Globus pallidus (tissue), 1 donor: Measurements from ENCODE around the gene PNMA6F.
"Not testable (repeated sequence)": the region's sequence is repeated elsewhere in the genome, so short reads cannot be mapped to it uniquely, and the experiment has no call there.

Experiments
- DNase-seq: peaks from one replicate; pipeline ENCODE4 v3.0.0-alpha.2; 2015; ENCODE audit warnings: low spot score

The PNMA6F gene

DNA sequence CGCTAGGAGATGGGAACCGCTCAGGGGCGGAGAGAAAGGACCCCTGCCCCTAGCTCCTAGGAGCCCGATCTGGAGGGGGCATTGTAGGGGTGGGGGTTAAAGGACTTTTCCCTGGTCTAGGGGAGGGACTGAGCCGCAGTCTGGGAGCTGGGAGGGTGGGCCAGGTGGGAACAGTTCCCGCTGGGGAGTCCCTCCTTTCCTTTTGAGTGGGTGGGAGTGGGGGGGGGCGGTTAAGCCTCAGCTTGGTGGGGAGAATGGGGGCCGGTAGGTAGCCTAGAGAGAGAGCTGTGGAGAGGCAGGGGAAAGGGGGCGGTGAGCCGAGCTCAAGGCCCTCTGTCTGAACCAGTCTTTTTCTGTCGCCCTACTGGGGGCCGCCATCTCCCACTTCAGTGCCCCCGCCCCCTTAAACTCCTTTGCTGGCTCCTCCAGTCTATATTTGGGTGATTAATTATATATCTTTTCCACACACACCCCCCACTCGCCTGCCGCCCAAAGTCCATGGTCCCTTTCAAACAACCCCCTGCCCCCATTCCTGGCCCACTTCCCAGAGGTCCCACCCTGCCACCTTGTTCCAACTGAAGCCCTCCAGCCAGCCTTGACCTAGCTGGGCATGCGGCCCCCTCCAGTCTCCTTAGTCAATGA is 13.2 kb upstream of the PNMA6F start:
- DNase-seq: no peak

DNA sequence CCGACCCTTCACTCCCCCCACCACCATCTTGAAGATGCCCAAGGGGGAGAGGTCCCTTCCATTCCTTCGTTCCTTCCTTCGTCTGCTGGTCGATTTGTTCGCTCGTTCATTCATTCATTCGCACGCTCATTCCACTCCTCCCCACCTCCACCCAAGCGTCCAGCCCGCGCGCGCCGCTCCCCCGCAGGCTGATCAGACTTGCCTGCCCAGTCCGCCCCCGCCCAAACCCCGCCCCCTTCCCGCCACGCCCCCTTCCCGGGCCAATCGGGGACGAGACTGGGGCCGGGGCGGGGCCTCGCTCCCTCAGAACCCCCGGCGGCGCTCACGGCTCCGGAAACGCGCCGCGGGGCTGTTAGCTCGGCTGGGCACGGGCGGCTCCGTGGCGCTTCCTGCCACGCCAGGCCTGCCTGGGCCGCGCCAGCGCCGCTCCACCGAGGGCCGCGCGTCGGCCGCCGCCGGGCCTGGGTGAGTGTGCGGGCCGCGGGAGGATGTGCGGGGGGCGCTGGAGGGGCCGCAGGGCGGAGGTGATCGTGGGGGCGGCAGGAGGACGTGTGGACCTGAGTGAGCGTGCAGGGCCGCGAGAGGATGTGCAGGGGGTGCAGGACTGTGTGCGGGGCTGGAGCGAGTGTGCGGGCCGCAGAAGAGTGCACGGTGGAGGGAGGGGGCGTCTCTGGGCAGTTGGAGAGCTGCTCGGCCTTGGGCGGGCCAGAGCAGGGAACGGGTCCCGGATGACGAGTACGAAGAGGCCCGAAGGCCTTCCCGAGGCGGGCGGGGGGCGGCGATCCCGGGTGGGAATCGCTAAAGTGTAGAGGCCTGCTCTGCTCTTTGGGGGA is 12.5 kb upstream of the PNMA6F start, which contains the start of gene ZNF275:
ZNF275 (plus strand) TSS at position 333 of the 833 bp plus-strand sequence. CDS start 2,527 bp downstream, outside the sequence.
- DNase-seq: peak; percentile 79

DNA sequence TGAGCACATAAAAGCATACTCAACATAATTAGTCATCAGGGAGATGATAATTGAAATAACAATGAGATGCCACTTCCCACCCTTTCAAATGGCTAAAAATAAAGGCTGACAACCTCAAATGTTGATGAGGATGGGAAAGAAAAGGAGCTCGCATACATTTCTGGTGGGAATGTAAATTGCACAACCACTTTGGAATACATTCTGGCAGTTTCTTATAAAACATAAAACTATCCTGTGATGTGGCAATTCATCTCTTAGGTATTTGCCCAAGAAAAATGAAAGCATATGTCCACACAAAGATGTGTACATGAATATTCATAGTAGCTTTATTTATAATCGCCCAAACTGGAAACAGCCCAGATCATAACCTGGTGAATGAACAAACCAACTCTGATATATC is 11.7 kb upstream of the PNMA6F start:
- no peak for DNase-seq

DNA sequence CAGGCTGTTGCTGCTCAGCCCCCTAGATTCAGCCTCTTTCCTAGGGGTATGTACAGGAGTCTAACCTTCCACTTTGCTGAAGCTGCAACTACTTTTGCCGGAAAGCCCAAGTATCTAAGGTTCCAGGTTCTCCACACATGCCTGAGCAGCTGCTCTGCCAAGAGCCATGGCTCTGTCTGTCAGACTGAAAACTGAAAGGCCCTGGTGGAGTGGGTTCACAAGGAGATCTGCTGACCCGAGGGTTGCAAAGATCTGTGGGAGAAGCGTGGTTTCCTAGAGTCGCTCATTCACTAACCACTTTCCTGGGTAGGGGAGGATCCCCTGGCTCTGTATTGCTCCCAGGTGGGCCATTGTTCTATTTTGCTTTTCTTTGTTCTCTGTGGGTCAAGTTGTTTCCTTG is 6.0 kb upstream of the PNMA6F start:
- no peak for DNase-seq

DNA sequence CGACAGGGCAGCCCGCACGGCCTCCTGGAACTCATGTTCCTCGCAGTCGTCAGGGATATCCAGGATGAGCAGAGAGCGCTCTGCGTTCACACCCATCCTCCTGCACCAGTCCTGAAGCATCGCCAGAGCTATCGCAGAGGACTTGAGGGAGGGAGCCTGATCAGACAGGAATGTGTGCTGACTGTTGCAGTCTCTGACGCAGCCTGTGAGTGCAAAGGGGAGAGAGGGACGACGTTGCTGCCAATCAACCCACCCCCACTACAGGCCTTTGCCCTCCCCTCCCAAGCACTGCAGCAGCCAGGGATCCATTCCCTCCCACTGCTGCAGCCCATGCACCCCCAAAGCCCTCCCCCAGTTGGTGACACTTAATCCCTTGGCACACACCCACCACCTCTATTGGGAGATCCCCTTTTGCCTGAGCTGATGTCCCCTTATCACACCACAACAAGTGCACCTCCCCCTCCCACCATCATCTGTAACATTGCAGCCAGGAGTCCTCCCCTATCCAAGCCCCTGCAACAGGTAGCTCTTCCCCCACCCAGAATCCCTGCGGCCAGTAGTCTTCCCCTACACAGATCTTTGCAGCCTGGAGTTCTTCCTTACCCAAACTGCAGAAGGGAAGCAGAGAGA is 897 bp downstream of the PNMA6F start:
- no peak for DNase-seq

DNA sequence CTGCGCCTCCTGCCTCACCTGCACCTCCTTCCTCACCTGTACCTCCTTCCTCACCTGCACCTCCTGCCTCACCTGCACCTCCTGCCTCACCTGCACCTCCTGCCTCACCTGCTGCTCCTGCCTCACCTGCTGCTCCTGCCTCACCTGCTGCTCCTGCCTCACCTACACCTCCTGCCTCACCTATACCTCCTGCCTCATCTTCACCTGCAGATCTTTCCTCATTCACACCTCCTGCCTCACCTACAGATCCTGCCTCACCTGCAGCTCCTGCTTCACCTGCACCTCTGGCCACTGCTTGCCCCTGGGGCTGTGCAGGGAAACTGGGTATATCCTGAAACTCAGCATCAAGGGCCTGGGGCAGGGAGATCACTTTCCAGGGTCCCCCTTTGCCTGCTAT is 1.5 kb downstream of the PNMA6F start:
- not testable (repeated sequence) for DNase-seq

DNA sequence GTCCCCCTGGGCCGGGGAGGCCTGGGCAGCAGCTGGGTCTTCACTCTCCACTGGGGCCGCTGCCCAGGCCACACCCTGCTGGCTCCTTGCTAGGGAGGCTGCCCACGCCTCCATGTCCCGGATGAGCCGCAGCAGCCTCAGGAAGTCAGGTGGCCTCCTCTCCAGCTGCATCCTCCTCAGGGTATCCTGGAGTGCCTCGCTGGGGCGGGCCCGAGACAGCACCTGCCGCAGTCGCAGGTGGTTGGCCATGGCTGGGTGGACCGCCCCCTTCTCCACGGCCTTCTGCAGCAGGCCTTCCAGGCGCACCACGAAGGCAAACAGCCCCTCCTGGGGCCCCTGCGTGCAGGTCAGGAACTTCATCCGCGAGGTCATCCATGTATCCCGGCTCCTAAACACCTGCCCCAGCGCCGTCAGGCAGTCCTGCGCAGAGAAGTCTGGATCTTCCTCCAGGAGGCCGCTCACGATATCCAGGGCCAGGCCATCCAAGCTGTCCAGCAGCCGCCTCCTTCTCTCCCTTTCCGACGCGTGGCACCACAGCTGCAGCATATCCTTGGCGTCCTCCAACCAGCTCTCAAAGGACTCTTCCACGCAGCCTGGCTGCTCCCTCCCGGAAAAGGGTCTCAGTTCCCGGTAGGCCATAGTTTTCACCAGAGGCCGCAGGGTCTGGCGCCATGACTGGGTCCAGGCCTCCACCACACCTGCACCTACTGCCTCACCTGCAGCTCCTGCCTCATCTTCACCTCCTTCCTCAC is 2.1 kb downstream of the PNMA6F start:
- no peak for DNase-seq

DNA sequence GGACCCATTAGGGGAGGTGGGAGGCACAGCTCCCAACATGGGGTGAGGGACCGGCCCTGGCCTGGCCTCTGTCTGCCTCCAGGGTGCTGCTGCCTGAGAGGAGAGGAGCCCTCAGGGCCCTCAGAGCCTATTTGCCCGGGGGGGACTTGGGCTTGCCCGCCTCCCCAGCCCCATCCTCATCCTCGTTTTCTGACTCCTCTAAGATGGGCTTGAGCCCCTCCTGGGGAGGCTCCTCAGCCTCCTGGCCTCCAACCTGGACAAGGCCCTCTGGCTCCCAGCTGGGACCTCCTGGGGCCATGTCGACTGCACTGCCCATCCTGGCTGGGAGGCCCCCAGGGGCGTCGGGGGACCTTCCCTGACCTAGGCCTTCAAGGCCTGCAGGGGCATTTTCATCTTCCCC is 2.8 kb downstream of the PNMA6F start:
- DNase-seq: no peak

DNA sequence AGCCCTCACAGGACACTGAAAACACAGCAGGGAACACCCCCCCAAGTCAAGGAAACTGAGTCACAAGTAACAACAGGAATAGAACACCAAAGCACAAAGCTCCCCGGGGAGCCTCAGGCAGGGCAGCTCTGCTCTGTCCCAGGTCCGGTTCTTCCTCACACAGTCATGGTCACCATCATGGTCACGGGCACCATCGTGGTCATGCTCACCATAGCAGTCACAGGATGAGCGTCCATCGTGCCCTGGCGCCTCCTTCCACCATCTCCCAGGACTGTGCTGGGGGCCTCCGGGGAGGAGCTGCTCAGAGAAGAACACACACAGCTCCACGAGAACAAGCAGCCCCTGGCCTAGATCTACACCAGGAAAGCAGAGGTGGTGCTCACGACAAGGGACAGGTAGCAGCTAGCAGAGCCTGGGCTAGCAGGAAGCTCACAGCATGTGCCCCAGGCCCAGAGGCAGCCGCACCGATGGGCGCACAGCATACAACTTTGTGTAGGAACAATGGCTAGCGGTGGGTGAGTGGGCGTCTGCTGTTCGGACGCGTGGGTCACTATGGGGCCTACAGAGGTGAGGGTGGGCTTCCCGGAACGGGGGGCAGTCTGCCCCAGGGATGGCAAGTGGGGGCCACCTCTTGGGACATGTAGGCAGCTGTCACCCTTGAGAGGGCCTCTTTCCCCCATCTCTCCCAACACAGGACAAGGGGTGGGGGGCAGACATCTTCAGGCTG is 3.4 kb downstream of the PNMA6F start:
- no peak for DNase-seq

DNA sequence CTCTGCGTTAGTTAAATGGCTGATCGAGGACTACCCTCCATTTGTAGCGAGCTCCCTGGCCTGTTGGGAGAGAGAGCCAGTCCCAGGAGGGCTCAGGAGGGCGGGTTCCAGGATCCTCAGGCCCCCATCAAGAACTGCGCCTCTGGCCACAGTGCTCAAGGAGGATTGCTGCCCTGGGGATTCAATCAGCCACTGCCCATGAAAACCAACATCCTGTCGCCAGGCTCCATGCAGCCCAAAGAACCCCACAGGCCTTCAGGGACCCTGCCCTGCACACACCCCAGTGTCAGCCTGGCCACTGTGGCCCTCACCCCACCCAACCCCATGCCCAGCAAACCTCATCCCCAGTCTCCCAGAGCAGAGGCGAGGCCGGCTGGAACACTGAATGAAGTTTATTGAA is 4.3 kb downstream of the PNMA6F start:
- no peak for DNase-seq

DNA sequence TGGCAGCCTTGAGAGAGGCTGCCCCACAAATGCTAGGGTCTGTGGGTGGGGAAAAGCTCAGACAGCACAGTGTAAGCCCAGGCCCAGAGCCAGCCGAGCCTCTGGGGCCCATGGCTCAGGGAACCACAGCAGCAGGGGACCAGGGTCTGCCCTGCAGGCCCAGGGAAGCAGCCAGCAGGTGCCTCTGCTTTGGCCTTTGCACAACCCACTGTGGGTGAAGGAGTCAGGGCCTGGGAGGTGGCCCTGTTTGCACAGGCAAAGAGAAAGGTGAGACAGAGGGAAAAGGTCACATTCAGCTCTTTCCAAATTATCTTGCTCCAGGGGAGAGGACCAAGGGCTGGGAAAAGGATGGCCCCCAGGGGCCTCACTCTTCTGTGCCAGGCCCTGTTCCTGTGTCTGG is 8.7 kb downstream of the PNMA6F start:
- no peak for DNase-seq

DNA sequence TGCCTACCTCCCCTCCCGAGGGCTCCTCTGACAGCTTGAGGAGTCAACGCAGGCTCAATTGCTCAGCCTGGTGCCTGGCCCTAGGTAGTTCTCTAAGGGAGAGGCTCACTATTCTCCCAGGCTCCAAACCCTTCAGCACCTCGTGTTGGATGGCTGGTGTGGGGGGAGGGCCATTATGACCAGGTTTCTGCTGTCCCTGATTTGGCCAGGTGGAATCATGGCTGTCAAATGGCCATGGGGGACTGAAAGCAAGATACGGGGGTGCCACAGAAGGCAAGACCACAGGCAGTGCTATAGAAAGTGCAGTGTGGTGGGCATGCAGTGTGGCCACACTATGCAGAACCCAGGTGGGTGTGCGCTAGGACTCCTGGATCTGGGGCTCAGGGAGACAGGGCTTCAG is 9.5 kb downstream of the PNMA6F start:
- no peak for DNase-seq

DNA sequence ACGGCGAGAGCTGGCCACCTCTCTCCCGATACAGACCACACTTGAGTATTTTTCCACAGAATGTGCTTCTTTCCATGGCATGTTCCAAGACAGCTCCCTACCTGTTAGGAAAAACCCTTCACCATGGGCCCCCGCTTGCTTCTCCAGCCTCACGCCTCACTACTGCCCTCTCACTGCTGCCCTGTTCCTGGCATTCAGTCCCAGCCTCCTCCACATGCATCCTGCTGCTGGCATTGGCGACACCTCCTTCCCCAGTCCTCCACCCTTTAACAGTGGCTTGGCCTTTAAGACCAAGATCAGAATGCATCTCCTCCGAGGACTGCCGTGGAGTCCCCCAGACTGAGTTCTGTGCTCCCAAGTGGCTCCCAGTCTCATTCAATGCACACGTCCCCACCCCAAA is 10.7 kb downstream of the PNMA6F start:
- no peak for DNase-seq

DNA sequence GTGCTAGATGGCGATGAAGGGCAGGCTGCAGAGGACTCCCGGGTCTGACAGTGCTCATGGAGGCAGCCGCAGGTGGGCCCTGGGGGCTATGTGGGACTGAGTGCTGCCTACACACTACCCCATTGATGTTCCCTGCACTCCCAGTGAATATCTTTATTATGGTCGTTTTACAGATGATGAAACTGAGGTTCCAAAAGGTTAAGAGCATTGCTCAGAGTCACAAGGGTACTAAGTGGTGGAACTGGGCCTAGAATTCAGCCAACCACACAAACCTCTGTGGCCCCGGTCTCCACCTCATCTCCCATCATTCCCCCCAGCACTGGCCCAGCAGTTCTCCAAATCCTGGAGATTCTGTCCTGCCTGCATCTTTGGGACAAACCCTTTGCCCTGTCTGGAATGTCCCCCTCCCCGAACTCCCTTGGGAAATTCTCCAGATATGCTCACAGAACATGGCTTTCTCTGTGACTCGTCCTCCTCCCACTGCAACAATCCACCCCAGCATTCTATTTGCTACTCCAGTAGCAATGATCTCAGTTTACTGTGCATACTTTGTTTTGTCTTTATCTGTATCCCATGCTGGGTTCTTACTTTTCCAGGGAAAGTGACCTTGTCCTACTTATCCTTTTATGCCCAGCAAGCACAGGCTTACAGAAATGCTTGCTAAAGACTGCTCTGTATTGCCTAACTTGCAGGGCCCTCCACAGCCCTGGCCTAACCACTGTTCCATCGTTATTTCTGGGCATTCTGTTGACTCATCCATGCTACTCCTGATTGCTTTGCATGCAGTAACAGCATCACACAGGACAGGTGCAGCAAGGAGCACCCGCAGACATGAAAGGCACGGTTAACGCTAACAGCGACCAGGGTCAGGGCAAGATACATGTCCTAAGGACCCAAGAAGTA is 14.0 kb downstream of the PNMA6F start:
- DNase-seq: no peak

DNA sequence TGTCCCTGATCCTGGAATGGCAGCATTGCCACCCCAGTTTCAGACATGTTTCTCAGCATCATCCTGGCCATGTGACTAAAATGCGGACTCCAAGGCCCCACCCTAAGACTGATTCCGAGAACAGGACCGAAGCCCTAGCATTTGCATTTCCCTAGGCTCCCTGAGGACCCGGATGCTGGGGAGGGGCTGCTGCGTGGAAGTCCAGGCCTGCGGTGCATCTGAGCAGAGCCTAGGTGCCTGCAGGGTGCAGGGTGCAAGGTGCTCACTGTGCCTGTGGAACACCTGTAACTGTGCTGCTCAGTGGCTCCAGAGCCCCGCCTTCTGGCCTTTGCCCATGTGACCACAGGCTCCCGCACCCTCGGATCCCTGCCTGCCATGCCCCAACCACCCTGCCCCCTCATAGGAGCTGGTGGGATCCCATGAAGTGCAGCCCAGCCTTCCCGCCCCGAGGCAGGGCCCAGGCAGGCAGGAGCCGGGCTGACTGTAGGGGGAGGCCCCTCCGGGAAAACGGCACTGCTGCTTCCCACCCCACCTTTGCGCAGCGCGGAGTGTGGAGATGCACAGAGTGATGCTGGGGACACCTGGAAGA is 14.9 kb downstream of the PNMA6F start:
- DNase-seq: no peak

DNA sequence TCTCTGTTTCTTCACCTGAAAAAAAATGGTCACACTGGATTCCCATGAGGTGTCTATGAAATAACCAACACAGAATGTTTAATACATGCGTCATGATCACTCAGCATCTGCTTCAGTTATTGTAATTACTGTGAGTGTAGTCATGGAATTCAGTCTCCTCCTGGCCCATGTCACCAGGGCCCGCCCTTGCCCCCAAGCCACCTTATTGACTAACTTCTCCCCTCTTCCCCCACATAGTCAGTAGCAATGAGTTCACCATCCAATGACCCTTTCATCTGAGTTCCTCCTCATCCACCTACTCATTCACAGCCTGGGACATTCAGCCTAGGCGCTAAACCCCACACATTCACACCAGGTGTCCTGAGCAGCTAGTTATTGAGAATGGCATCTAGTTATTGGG is 15.6 kb downstream of the PNMA6F start:
- no peak for DNase-seq

DNA sequence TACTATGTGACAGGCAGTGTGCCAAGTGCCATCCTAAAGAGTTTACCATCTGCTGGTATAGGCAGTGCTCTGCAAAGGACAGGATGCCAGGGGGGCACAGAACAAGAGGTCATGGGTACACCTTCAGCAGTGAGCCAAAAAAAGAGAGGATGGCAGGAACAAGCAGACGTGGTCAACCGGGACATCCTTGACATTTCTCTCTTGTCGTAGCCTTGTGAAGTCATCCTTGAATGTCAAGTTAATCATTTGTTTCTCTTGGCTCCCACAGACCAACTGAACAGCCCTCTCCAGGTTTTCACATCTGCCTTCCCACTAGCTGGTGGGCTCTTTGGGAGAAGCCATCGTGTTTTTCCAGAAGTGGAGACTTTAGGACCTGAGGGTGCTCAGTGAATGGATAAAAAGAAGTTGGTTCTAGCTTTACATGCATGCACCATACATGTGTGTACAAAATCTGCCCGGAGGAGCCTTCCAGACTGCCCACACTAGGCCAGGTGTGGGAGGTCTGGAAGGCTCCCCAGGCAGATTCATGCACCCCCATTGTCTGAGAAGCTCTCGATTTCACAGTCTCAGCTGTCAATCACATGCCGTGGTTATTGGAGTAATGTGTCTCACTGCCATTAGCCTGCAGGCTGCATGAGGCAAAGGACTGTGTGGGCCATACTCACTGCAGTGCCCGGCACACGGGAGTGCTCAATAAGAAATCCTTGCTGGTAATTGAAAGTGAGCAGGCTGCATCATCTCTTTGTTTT is 16.4 kb downstream of the PNMA6F start:
- no peak for DNase-seq

DNA sequence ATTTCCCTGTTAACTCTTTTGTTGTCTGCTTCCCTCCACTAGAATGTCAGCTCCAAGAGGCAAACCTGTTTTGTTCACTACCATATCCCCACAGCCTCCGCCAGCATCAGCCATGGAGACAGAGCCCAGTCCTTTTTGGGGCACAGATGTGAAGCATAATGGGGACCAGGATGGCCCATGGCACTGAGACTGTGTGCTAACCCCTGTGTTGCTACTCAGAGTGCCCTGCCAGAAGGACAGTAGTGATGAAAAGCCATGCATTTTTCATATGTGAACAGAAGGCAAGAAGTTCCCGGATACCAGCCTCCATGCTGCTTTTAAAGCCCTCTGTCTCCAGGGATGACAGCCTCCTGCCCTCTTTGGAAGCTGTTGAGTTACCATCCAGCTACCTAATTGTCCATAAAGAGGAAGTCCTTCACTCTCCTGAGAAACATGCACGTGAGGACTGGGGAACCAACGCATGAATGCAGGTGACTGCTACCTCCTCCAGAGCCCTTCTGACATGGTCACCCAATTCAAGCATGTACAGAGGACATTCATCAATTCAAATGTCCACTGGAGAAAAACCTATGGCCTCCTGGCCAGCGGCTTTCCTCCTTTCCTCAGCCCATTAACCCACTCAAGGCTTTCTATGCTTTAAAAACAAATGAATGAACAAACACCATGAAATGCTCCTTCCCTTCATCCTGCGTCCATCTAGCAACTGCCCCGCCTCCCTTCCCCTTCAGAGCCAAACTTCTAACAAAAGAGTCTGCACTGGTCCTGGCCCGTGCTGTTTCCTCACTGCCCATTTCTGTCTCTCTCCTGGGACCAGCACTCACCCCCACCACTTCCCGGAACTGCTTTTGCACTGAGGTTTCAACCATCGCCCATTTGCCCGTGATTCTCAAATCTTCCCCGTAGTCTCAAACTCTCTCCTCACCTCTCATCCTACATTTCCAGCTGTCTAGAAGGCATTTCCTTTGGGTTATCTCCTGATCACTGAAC is 18.0 kb downstream of the PNMA6F start:
- no peak for DNase-seq
